HEK293 (cell line): ENCODE results near the gene ATP8A1.

Experiments used
- CTCF ChIA-PET: fragments of 350-600 bp; formaldehyde crosslinking; extraction: SDS; loops from one replicate; lab custom pipeline; 2021; ENCODE audit warnings: antibody characterized with exemption; lab: Yijun Ruan, JAX
- POLR2A ChIA-PET: fragments of 300-600 bp; formaldehyde crosslinking; extraction: SDS; loops from one replicate; lab custom pipeline; 2020; ENCODE audit warnings: antibody characterized with exemption, inconsistent platforms; lab: Yijun Ruan, JAX
- H3K27ac ChIP-seq: fragments of 200-500 bp; sonication (Bioruptor generic); 2 replicates; pipeline ENCODE4 v1.5.1; 2014; ENCODE audit warnings: low read depth, low read length, control low read depth, inconsistent platforms; ENCODE audit errors: extremely low read depth
- H3K36me3 ChIP-seq, 2 experiments: fragments of 200-500 bp in 1 of 2; sonication (Bioruptor generic) in 1 of 2; 1 replicate in 1 of 2; 2 replicates in 1 of 2; pipeline ENCODE4 v1.5.1; 2014 to 2017; ENCODE audit warnings: inconsistent platforms in 2 of 2, low read length in 2 of 2; ENCODE audit not compliant: control insufficient read depth in 2 of 2, insufficient read depth in 1 of 2
- H3K4me1 ChIP-seq: fragments of 200-500 bp; sonication (Bioruptor generic); 2 replicates; pipeline ENCODE4 v1.5.1; 2014; ENCODE audit warnings: mild to moderate bottlenecking, low read length, inconsistent platforms; ENCODE audit not compliant: control insufficient read depth, insufficient read depth
- H3K4me3 ChIP-seq: 2 replicates; pipeline ENCODE4 v1.5.1; 2011; ENCODE audit warnings: low read depth, mild to moderate bottlenecking, control low read depth, low read length, moderate library complexity
- H3K9me3 ChIP-seq: fragments of 200-500 bp; sonication (Bioruptor generic); 2 replicates; pipeline ENCODE4 v1.5.1; 2014; ENCODE audit warnings: low read depth, low read length, inconsistent platforms; ENCODE audit not compliant: control insufficient read depth, insufficient read depth
- HOXC10 ChIP-seq: sonication (generic); formaldehyde crosslinking; IDR thresholded peaks from 2 replicates; pipeline ENCODE4 v1.8.1; 2023; ENCODE audit warnings: mild to moderate bottlenecking, missing genetic modification reagents
- KLF8 ChIP-seq: fragments of 450-650 bp; formaldehyde crosslinking; IDR thresholded peaks from 2 replicates; pipeline ENCODE4 v1.5.1; 2016; ENCODE audit warnings: missing biosample characterization, missing genetic modification characterization
- MZF1 ChIP-seq: fragments of 450-650 bp; formaldehyde crosslinking; IDR thresholded peaks from 2 replicates; pipeline ENCODE4 v1.5.1; 2017; ENCODE audit warnings: missing biosample characterization, missing genetic modification characterization, borderline replicate concordance
- PRDM4 ChIP-seq: fragments of 450-650 bp; formaldehyde crosslinking; IDR thresholded peaks from 2 replicates; pipeline ENCODE4 v1.5.1; 2017; ENCODE audit warnings: missing biosample characterization, missing genetic modification characterization
- PRDM6 ChIP-seq: fragments of 450-650 bp; formaldehyde crosslinking; IDR thresholded peaks from 2 replicates; pipeline ENCODE4 v1.5.1; 2017; ENCODE audit warnings: missing biosample characterization, missing genetic modification characterization
- YY1 ChIP-seq: fragments of 450-650 bp; formaldehyde crosslinking; IDR thresholded peaks from 2 replicates; pipeline ENCODE4 v1.5.1; 2018; ENCODE audit warnings: missing biosample characterization, missing genetic modification characterization
- ZBTB1 ChIP-seq: fragments of 450-650 bp; formaldehyde crosslinking; IDR thresholded peaks from 2 replicates; pipeline ENCODE4 v1.5.1; 2016; ENCODE audit warnings: missing biosample characterization, missing genetic modification characterization
- ZBTB44 ChIP-seq: fragments of 450-650 bp; IDR thresholded peaks from 2 replicates; pipeline ENCODE4 v1.5.1; 2018; ENCODE audit warnings: missing biosample characterization, mild to moderate bottlenecking, missing genetic modification characterization
- ZNF174 ChIP-seq: fragments of 450-650 bp; formaldehyde crosslinking; IDR thresholded peaks from 2 replicates; pipeline ENCODE4 v1.5.0; 2017; ENCODE audit warnings: missing biosample characterization, mild to moderate bottlenecking, missing genetic modification characterization
- ZNF175 ChIP-seq: fragments of 450-650 bp; formaldehyde crosslinking; IDR thresholded peaks from 2 replicates; pipeline ENCODE4 v1.5.1; 2016; ENCODE audit warnings: missing biosample characterization, missing genetic modification characterization
- ZNF214 ChIP-seq: fragments of 450-650 bp; formaldehyde crosslinking; IDR thresholded peaks from 2 replicates; pipeline ENCODE4 v1.5.1; 2017; ENCODE audit warnings: missing biosample characterization, mild to moderate bottlenecking, missing genetic modification characterization, borderline replicate concordance
- ZNF248 ChIP-seq: fragments of 450-650 bp; formaldehyde crosslinking; IDR thresholded peaks from 2 replicates; pipeline ENCODE4 v1.5.1; 2017; ENCODE audit warnings: missing biosample characterization, missing genetic modification characterization
- ZNF302 ChIP-seq: fragments of 450-650 bp; formaldehyde crosslinking; IDR thresholded peaks from 2 replicates; pipeline ENCODE4 v1.5.1; 2016; ENCODE audit warnings: missing biosample characterization, missing genetic modification characterization, low read depth
- ZNF433 ChIP-seq: fragments of 450-650 bp; formaldehyde crosslinking; IDR thresholded peaks from 2 replicates; pipeline ENCODE4 v1.5.1; 2016; ENCODE audit warnings: missing biosample characterization, missing genetic modification characterization, low read depth
- ZNF449 ChIP-seq: fragments of 450-650 bp; formaldehyde crosslinking; IDR thresholded peaks from 2 replicates; pipeline ENCODE4 v1.5.1; 2017; ENCODE audit warnings: missing biosample characterization, mild to moderate bottlenecking, missing genetic modification characterization, moderate library complexity
- ZNF600 ChIP-seq: fragments of 450-650 bp; formaldehyde crosslinking; IDR thresholded peaks from 2 replicates; pipeline ENCODE4 v1.5.1; 2016; ENCODE audit warnings: missing biosample characterization, missing genetic modification characterization
- ZNF677 ChIP-seq: fragments of 450-650 bp; IDR thresholded peaks from 2 replicates; pipeline ENCODE4 v1.5.0; 2018; ENCODE audit warnings: missing biosample characterization, mild to moderate bottlenecking, missing genetic modification characterization, moderate library complexity
- ZNF837 ChIP-seq: fragments of 450-650 bp; formaldehyde crosslinking; IDR thresholded peaks from 2 replicates; pipeline ENCODE4 v1.5.1; 2016; ENCODE audit warnings: missing biosample characterization, missing genetic modification characterization

The ATP8A1 gene

GRCh38 chr4:42612898-42613297 is 44.0 kb downstream of the ATP8A1 start:
- TF ChIP-seq HOXC10 (CRISPR knock-in tag), result no peak
- no peak overlapping the region for H3K27ac ChIP-seq
- CTCF ChIA-PET, result no interaction called here
- no peaks in the 10 kb centered on the region for H3K9me3 ChIP-seq
- POLR2A ChIA-PET, result no interaction called here
- H3K4me3 ChIP-seq, result no peak overlapping the region
- no peaks in the 10 kb centered on the region for H3K4me1 ChIP-seq
- H3K36me3 ChIP-seq, result peaks cover 0 to 19% of the 10 kb centered on the region in 2 experiments; a peak in 1 of 3 replicates

- no peak overlapping the region for H3K4me3 ChIP-seq
- H3K4me1 ChIP-seq, result 0 out of 2 replicates have a peak, but pooled peaks cover 2% of the 10 kb centered on the region
- H3K27ac ChIP-seq, result no peak overlapping the region
- peaks cover 0 to 19% of the 10 kb centered on the region in 2 experiments; a peak in 1 of 3 replicates for H3K36me3 ChIP-seq
- POLR2A ChIA-PET, result no interaction called here
- TF ChIP-seq ZNF174 (tag by site-specific recombination) (no peak), ZNF214 (no peak), ZNF248 (no peak), ZNF433 (tag by site-specific recombination) (no peak), MZF1 (no peak), ZBTB44 (no peak), HOXC10 (CRISPR knock-in tag) (no peak), ZNF677 (no peak), KLF8 (tag by site-specific recombination) (no peak), YY1 (tag by site-specific recombination) (no peak), ZNF302 (tag by site-specific recombination) (no peak), ZNF600 (tag by site-specific recombination) (no peak), ZBTB1 (tag by site-specific recombination) (no peak), PRDM6 (tag by site-specific recombination) (no peak), PRDM4 (tag by site-specific recombination) (no peak), ZNF449 (tag by site-specific recombination) (no peak), ZNF837 (tag by site-specific recombination) (no peak), ZNF175 (tag by site-specific recombination) (no peak)
- TF ChIP-seq, all 188 proteins: peak for 0
- CTCF ChIA-PET, result interaction anchor here (0.7 kb wide), 2 partner anchors 194 to 418 kb away, joined by 4 read pairs; no protein-coding TSS in a partner anchor
- no peaks in the 10 kb centered on the region for H3K9me3 ChIP-seq
These were observed 46.0 kb downstream of the ATP8A1 start for GRCh38 chr4:42610941-42611340.
